HepG2 (cell line): ENCODE data around the gene PIM3. TPM values are rescaled to one million over a fixed set of nuclear protein-coding genes. Genes with fewer than 3 reads are reported as not detected.
A peak's percentile ranks its signal among the peaks of the same experiment; 100 is the strongest.

Experiments used
- CBX5 ChIP-seq: sonication (generic); formaldehyde crosslinking; IDR thresholded peaks from 2 replicates; pipeline ENCODE4 v1.4.0; 2020; ENCODE audit warnings: missing genetic modification reagents, borderline replicate concordance
- CTCF ChIP-seq: sonication (generic); formaldehyde crosslinking; IDR thresholded peaks from 2 replicates; pipeline ENCODE4 v1.5.0; 2020; ENCODE audit warnings: mild to moderate bottlenecking, missing genetic modification reagents, moderate library complexity
- ISL2 ChIP-seq: sonication (generic); formaldehyde crosslinking; IDR thresholded peaks from 2 replicates; pipeline ENCODE4 v1.5.0; 2020; ENCODE audit warnings: missing genetic modification reagents
- MXD4 ChIP-seq: IDR thresholded peaks from 2 replicates; pipeline ENCODE4 v1.6.1; 2016; ENCODE audit warnings: mild to moderate bottlenecking, missing biosample characterization, missing genetic modification reagents
- MYNN ChIP-seq: sonication (generic); formaldehyde crosslinking; IDR thresholded peaks from 2 replicates; pipeline ENCODE4 v1.4.0; 2020; ENCODE audit warnings: mild to moderate bottlenecking, low read depth, missing genetic modification reagents
- NFKB2 ChIP-seq: sonication (generic); formaldehyde crosslinking; IDR thresholded peaks from 2 replicates; pipeline ENCODE4 v1.4.0; 2020; ENCODE audit warnings: missing genetic modification reagents, borderline replicate concordance
- SSRP1 ChIP-seq: IDR thresholded peaks from 2 replicates; pipeline ENCODE4 v1.6.1; 2016; ENCODE audit warnings: control low read depth
- THAP11 ChIP-seq: IDR thresholded peaks from 2 replicates; pipeline ENCODE4 v1.6.1; 2016; ENCODE audit warnings: missing biosample characterization, missing genetic modification reagents
- ZC3H4 ChIP-seq: sonication (generic); formaldehyde crosslinking; IDR thresholded peaks from 2 replicates; pipeline ENCODE4 v1.4.0; 2020; ENCODE audit warnings: missing genetic modification reagents, borderline replicate concordance
- ZFY ChIP-seq: sonication (generic); formaldehyde crosslinking; IDR thresholded peaks from 2 replicates; pipeline ENCODE4 v1.4.0; 2020; ENCODE audit warnings: missing genetic modification reagents
- ZNF17 ChIP-seq: sonication (generic); formaldehyde crosslinking; IDR thresholded peaks from 2 replicates; pipeline ENCODE4 v1.5.0; 2020; ENCODE audit warnings: mild to moderate bottlenecking, missing genetic modification reagents
- ZNF225 ChIP-seq: sonication (generic); formaldehyde crosslinking; IDR thresholded peaks from 2 replicates; pipeline ENCODE4 v1.4.0; 2020; ENCODE audit warnings: mild to moderate bottlenecking, missing genetic modification reagents
- ZNF343 ChIP-seq: sonication (generic); formaldehyde crosslinking; IDR thresholded peaks from 2 replicates; pipeline ENCODE4 v1.4.0; 2020; ENCODE audit warnings: mild to moderate bottlenecking, missing genetic modification reagents
- ZNF432 ChIP-seq: sonication (generic); formaldehyde crosslinking; IDR thresholded peaks from 2 replicates; pipeline ENCODE4 v1.5.0; 2020; ENCODE audit warnings: missing genetic modification reagents, mild to moderate bottlenecking, borderline replicate concordance
- ZNF550 ChIP-seq: sonication (generic); formaldehyde crosslinking; IDR thresholded peaks from 2 replicates; pipeline ENCODE4 v1.4.0; 2020; ENCODE audit warnings: mild to moderate bottlenecking, missing genetic modification reagents, borderline replicate concordance
- ZNF563 ChIP-seq: sonication (generic); formaldehyde crosslinking; IDR thresholded peaks from 2 replicates; pipeline ENCODE4 v1.8.0; 2022; ENCODE audit warnings: mild to moderate bottlenecking, moderate library complexity, missing genetic modification reagents
- ZNF674 ChIP-seq: sonication (generic); formaldehyde crosslinking; IDR thresholded peaks from 2 replicates; pipeline ENCODE4 v1.5.0; 2020; ENCODE audit warnings: low read depth, mild to moderate bottlenecking, missing genetic modification reagents
- ZNF691 ChIP-seq: sonication (generic); formaldehyde crosslinking; IDR thresholded peaks from 2 replicates; pipeline ENCODE4 v1.4.0; 2020; ENCODE audit warnings: missing genetic modification reagents, low read depth, mild to moderate bottlenecking, borderline replicate concordance
- polyA plus RNA-seq, 8 experiments: library from polyadenylated mRNA; depleted of rRNA in 3 of 8; stranded (reverse) in 7 of 8; unstranded in 1 of 8; fragments of >200 nt; fragmentation: Illumina TruSeq in 4 of 8; extraction: Trizol in 4 of 8; gene quantifications; 2 replicates each; pipeline versions ENCODE4 v1.2.1 to v1.2.3, GENCODE V29; 2011 to 2016; ENCODE audit warnings: low read depth in 4 of 8, missing spikeins in 1 of 8, mixed read lengths in 1 of 8; ENCODE audit not compliant: insufficient read depth in 1 of 8
- total RNA-seq, 5 experiments: library from RNA; depleted of rRNA; stranded (reverse); fragments of >200 nt; fragmentation: Illumina TruSeq; extraction: Trizol; gene quantifications; 2 replicates each; pipeline ENCODE4 v1.2.3, GENCODE V29; 2016; ENCODE audit warnings: low read depth in 1 of 5
- TF ChIP-seq, protein P1 (sequence below): sonication (generic); formaldehyde crosslinking; IDR thresholded peaks from 2 replicates; pipeline ENCODE4 v1.9.0; 2021; ENCODE audit warnings: mild to moderate bottlenecking, missing genetic modification reagents

Gene PIM3
- total and polyA plus RNA-seq, 2 of the 13 experiments (the other 11 are each of a cell fraction or from before 2014, with no cell fraction given) = 21.6 to 31.2 TPM

- TF ChIP-seq, protein P1, sequence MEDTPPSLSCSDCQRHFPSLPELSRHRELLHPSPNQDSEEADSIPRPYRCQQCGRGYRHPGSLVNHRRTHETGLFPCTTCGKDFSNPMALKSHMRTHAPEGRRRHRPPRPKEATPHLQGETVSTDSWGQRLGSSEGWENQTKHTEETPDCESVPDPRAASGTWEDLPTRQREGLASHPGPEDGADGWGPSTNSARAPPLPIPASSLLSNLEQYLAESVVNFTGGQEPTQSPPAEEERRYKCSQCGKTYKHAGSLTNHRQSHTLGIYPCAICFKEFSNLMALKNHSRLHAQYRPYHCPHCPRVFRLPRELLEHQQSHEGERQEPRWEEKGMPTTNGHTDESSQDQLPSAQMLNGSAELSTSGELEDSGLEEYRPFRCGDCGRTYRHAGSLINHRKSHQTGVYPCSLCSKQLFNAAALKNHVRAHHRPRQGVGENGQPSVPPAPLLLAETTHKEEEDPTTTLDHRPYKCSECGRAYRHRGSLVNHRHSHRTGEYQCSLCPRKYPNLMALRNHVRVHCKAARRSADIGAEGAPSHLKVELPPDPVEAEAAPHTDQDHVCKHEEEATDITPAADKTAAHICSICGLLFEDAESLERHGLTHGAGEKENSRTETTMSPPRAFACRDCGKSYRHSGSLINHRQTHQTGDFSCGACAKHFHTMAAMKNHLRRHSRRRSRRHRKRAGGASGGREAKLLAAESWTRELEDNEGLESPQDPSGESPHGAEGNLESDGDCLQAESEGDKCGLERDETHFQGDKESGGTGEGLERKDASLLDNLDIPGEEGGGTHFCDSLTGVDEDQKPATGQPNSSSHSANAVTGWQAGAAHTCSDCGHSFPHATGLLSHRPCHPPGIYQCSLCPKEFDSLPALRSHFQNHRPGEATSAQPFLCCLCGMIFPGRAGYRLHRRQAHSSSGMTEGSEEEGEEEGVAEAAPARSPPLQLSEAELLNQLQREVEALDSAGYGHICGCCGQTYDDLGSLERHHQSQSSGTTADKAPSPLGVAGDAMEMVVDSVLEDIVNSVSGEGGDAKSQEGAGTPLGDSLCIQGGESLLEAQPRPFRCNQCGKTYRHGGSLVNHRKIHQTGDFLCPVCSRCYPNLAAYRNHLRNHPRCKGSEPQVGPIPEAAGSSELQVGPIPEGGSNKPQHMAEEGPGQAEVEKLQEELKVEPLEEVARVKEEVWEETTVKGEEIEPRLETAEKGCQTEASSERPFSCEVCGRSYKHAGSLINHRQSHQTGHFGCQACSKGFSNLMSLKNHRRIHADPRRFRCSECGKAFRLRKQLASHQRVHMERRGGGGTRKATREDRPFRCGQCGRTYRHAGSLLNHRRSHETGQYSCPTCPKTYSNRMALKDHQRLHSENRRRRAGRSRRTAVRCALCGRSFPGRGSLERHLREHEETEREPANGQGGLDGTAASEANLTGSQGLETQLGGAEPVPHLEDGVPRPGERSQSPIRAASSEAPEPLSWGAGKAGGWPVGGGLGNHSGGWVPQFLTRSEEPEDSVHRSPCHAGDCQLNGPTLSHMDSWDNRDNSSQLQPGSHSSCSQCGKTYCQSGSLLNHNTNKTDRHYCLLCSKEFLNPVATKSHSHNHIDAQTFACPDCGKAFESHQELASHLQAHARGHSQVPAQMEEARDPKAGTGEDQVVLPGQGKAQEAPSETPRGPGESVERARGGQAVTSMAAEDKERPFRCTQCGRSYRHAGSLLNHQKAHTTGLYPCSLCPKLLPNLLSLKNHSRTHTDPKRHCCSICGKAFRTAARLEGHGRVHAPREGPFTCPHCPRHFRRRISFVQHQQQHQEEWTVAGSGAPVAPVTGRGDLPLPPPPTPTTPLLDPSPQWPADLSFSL (CRISPR knock-in tag) = no peak
- TF ChIP-seq ISL2 (peak; percentile 49), ZC3H4 (CRISPR knock-in tag) (0 out of 2 replicates have a peak, but pooled peaks have one; percentile 62), NFKB2 (CRISPR knock-in tag) (peak; percentile 21; the same call in 1 of the 2 replicates), ZNF17 (CRISPR knock-in tag) (no peak), SSRP1 (CRISPR knock-in tag) (0 out of 2 replicates have a peak, but pooled peaks have one; percentile 67), MXD4 (peak; percentile 42; the same call in 1 of the 2 replicates), ZNF225 (CRISPR knock-in tag) (no peak), ZNF550 (CRISPR knock-in tag) (no peak), CBX5 (peak; percentile 62; the same call in 1 of the 2 replicates), THAP11 (CRISPR knock-in tag) (peak; percentile 71), ZNF343 (no peak; the same call in 1 of the 2 replicates), ZFY (peak; percentile 70), MYNN (CRISPR knock-in tag) (no peak), ZNF432 (no peak), ZNF674 (no peak), ZNF563 (peak; percentile 65; the same call in 1 of the 2 replicates), ZNF691 (peak; percentile 90), CTCF (CRISPR knock-in tag) (no peak)
Measured at GRCh38 chr22:49937758-49938564, 22.6 kb upstream of the PIM3 start (continued).
